Transverse colon (tissue), 4 donors: Measurements from ENCODE around the gene SLC16A12. TPM values are rescaled to one million over a fixed set of nuclear protein-coding genes. Genes with fewer than 3 reads are reported as not detected.

ENCODE experiments used
- DNase-seq: peaks from one replicate; pipeline ENCODE4 v3.0.0-alpha.2; 2019
- H3K27ac ChIP-seq, 4 donors: fragments of 200-600 bp; sonication (generic); 2 replicates each; pipeline ENCODE4 v1.5.1; 2016 to 2018; ENCODE audit warnings: inconsistent platforms in 4 of 4
- H3K27me3 ChIP-seq: fragments of 200-600 bp; sonication (generic); 2 replicates; pipeline ENCODE4 v1.5.1; 2017; ENCODE audit warnings: inconsistent platforms
- H3K36me3 ChIP-seq, 4 donors: fragments of 200-600 bp; sonication (generic); 2 replicates each; pipeline ENCODE4 v1.5.1; 2017 to 2019; ENCODE audit warnings: inconsistent platforms in 4 of 4
- H3K4me1 ChIP-seq, 4 donors: fragments of 200-600 bp; sonication (generic); 2 replicates each; pipeline ENCODE4 v1.5.1; 2017 to 2020; ENCODE audit warnings: inconsistent platforms in 4 of 4
- H3K4me3 ChIP-seq, 4 donors: fragments of 200-600 bp; sonication (generic); 1 replicate in 1 of 4; 2 replicates in 3 of 4; pipeline versions ENCODE4 v1.5.1 to v1.6.1; 2017 to 2019; ENCODE audit warnings: inconsistent platforms in 4 of 4
- H3K9me3 ChIP-seq, 2 donors: fragments of 200-600 bp; sonication (generic); 2 replicates each; pipeline ENCODE4 v1.5.1; 2017 to 2019; ENCODE audit warnings: inconsistent platforms in 2 of 2
- CTCF ChIP-seq, 5 experiments: fragments of 200-600 bp in 3 of 5; fragments of 450-650 bp in 2 of 5; sonication (generic) in 3 of 5; IDR thresholded peaks; 1 replicate in 2 of 5; 2 replicates in 3 of 5; pipeline ENCODE4 v1.5.1; 2016 to 2017; ENCODE audit warnings: antibody characterized with exemption in 5 of 5, inconsistent platforms in 3 of 5, mild to moderate bottlenecking in 2 of 5, moderate library complexity in 1 of 5
- EP300 ChIP-seq: sonication (generic); formaldehyde crosslinking; IDR thresholded peaks from one replicate; pipeline ENCODE4 v1.6.1; 2017; ENCODE audit warnings: antibody characterized with exemption, low read depth
- POLR2A ChIP-seq: fragments of 450-650 bp; IDR thresholded peaks from one replicate; pipeline ENCODE4 v1.6.1; 2016; ENCODE audit warnings: antibody characterized with exemption, mild to moderate bottlenecking, moderate library complexity
- POLR2AphosphoS5 ChIP-seq, 3 donors: sonication (generic); formaldehyde crosslinking; IDR thresholded peaks; one replicate each; pipeline ENCODE4 v1.6.1; 2016; ENCODE audit warnings: antibody characterized with exemption in 3 of 3
- WGBS, 2 donors: methylation state at CpG; one replicate each; pipeline ENCODE4 v1.1.5; 2018; ENCODE audit warnings: low coverage in 1 of 2; 5-methylcytosine and 5-hydroxymethylcytosine counted together
- in situ Hi-C, 4 donors: fragments of 200-750 bp; cut with MboI; loops; one replicate each; pipeline versions ENCODE4 v1.15.0 to v1.15.1; 2017; ENCODE audit warnings: low sequenced_read_pairs in 3 of 4, low pct_ligation_motif_present in 1 of 4, low pct_unique_long_range_greater_than_20kb in 1 of 4
- intact Hi-C: fragments of 100-400 bp; cut with DNase I; formaldehyde crosslinking; loops from one replicate; pipeline ENCODE4 v1.15.1; 2023; ENCODE audit warnings: low total_unique reads
- total RNA-seq, 4 donors: library from RNA; depleted of rRNA; stranded (reverse); fragments of >200 nt; gene quantifications; one replicate each; pipeline ENCODE4 v1.1.0, GENCODE V29; 2016

The SLC16A12 gene
- total RNA-seq, 4 donors from 2014 or later: 0.27 to 7.6 (median 0.48) TPM; not detected in 1

- peaks cover 46% of the 10 kb centered on the region for H3K27me3 ChIP-seq
- no peak for DNase-seq
- no peak overlapping the region for H3K4me3 ChIP-seq
- no peaks in the 10 kb centered on the region for H3K36me3 ChIP-seq
- H3K9me3 ChIP-seq: no peaks in the 10 kb centered on the region
- no peak overlapping the region for H3K27ac ChIP-seq
- in situ Hi-C loops: no loop called here
- 84 to 88% methylated on average over 4 of the region's 4 CpGs for WGBS, 2 donors
- intact Hi-C loops: no loop called here
- TF ChIP-seq EP300 (no peak), POLR2A (no peak), POLR2AphosphoS5 (IDR thresholded peaks at IDR 0.05) (no peak), CTCF (IDR thresholded peaks at IDR 0.05) (no peak)
- H3K4me1 ChIP-seq: peaks cover 0 to 6% (median 2%) of the 10 kb centered on the region in 4 donors
Observed at GRCh38 chr10:89540420-89540949, 5.1 kb upstream of the SLC16A12 start.

- no peak for DNase-seq
- in situ Hi-C loops: no loop called here
- H3K4me3 ChIP-seq: no peak overlapping the region
- whole genome bisulfite sequencing, 2 donors: 50 to 60% methylated on average over 1 of the region's 1 CpG
- H3K27ac ChIP-seq: no peak overlapping the region
- H3K4me1 ChIP-seq: peaks cover 0 to 15% (median 8%) of the 10 kb centered on the region in 4 donors
- no peaks in the 10 kb centered on the region for H3K36me3 ChIP-seq
- H3K9me3 ChIP-seq: no peaks in the 10 kb centered on the region
- intact Hi-C loops: no loop called here
- TF ChIP-seq POLR2AphosphoS5 (IDR thresholded peaks at IDR 0.05) (no peak), POLR2A (no peak), EP300 (no peak), CTCF (IDR thresholded peaks at IDR 0.05) (no peak)
- H3K27me3 ChIP-seq: peaks cover 70% of the 10 kb centered on the region
Observed at GRCh38 chr10:89537364-89537763, 2.0 kb upstream of the SLC16A12 start.

- in situ Hi-C loops (no loop called here), intact Hi-C loops (no loop called here)
- H3K36me3 ChIP-seq: no peaks in the 10 kb centered on the region
- peak overlapping the region in 2 of 4 donors; percentile 31 to 40 for H3K4me3 ChIP-seq
- no peaks in the 10 kb centered on the region for H3K9me3 ChIP-seq
- peaks cover 0 to 15% (median 8%) of the 10 kb centered on the region in 4 donors for H3K4me1 ChIP-seq
- H3K27ac ChIP-seq: no peak overlapping the region
- DNase-seq: no peak
- WGBS, 2 donors: 17 to 70% methylated on average over 2 to 16 of the region's 16 CpGs
- H3K27me3 ChIP-seq: peaks cover 80% of the 10 kb centered on the region
- TF ChIP-seq POLR2A (no peak), EP300 (no peak)
Observed at GRCh38 chr10:89536013-89536354, 590 bp upstream of the SLC16A12 start.

- 16 to 21% methylated on average over 8 of the region's 8 CpGs for WGBS, 2 donors
- Histone ChIP-seq H3K9me3 (no peaks in the 10 kb centered on the region), H3K4me3 (peak overlapping the region in 2 of 4 donors; percentile 31 to 40), H3K36me3 (no peaks in the 10 kb centered on the region), H3K4me1 (peaks cover 0 to 15% (median 8%) of the 10 kb centered on the region in 4 donors), H3K27me3 (peaks cover 80% of the 10 kb centered on the region), H3K27ac (no peak overlapping the region)
- DNase-seq: no peak
- in situ Hi-C loops: no loop called here
- TF ChIP-seq EP300 (no peak), POLR2AphosphoS5 (IDR thresholded peaks at IDR 0.05) (no peak), POLR2A (no peak), CTCF (IDR thresholded peaks at IDR 0.05) (no peak)
- intact Hi-C loops: no loop called here
Observed at GRCh38 chr10:89534826-89535166, 598 bp downstream of the SLC16A12 start.

GRCh38 chr10:89532476-89532875 is 2.9 kb downstream of the SLC16A12 start:
- 79 to 83% methylated on average over 3 of the region's 3 CpGs for WGBS, 2 donors
- no peak for DNase-seq
- in situ Hi-C loops: no loop called here
- intact Hi-C loops: no loop called here
- H3K27me3 ChIP-seq: peaks cover 63% of the 10 kb centered on the region
- no peaks in the 10 kb centered on the region for H3K9me3 ChIP-seq
- no peaks in the 10 kb centered on the region for H3K36me3 ChIP-seq
- TF ChIP-seq POLR2A (no peak), EP300 (no peak), CTCF (IDR thresholded peaks at IDR 0.05) (no peak), POLR2AphosphoS5 (IDR thresholded peaks at IDR 0.05) (no peak)
- H3K4me3 ChIP-seq: no peak overlapping the region
- H3K4me1 ChIP-seq: peaks cover 0 to 15% (median 8%) of the 10 kb centered on the region in 4 donors
- H3K27ac ChIP-seq: no peak overlapping the region
